WTC11 (cell line): Measurements from ENCODE around the gene ALOX12. TPM values are rescaled to one million over a fixed set of nuclear protein-coding genes. Genes with fewer than 3 reads are reported as not detected.

Experiments used
- ATAC-seq: fragments of 200-7000 bp; cut with Tn5 transposase; 2 replicates; pipeline ENCODE4 v1.10.0; 2021; ENCODE audit warnings: mild to moderate bottlenecking, moderate library complexity
- CTCF ChIA-PET: fragments of 300-600 bp; sonication (Branson Sonifier 250); formaldehyde crosslinking; loops from one replicate; lab custom pipeline; 2021; ENCODE audit warnings: antibody characterized with exemption; lab: Charles Lee
- POLR2A ChIA-PET: fragments of 350-600 bp; sonication (Branson Sonifier 250); formaldehyde crosslinking; loops from one replicate; lab custom pipeline; 2021; ENCODE audit warnings: antibody characterized with exemption; lab: Charles Lee
- DNase-seq: peaks from one replicate; pipeline ENCODE4 v3.0.0; 2021; ENCODE audit warnings: low spot score
- H3K27ac Mint-ChIP-seq: 2 replicates; pipeline ENCODE4 v1.8.0; 2021; ENCODE audit warnings: mixed read lengths
- H3K27me3 Mint-ChIP-seq: 2 replicates; pipeline ENCODE4 v1.8.0; 2021; ENCODE audit warnings: low read depth, mild to moderate bottlenecking, moderate library complexity, mixed read lengths
- H3K36me3 Mint-ChIP-seq: 2 replicates; pipeline ENCODE4 v1.8.0; 2021; ENCODE audit warnings: mixed read lengths
- H3K4me1 Mint-ChIP-seq: 2 replicates; pipeline ENCODE4 v1.8.0; 2022; ENCODE audit warnings: mixed read lengths
- H3K4me3 Mint-ChIP-seq: 2 replicates; pipeline ENCODE4 v1.8.0; 2021; ENCODE audit warnings: mild to moderate bottlenecking, moderate library complexity, mixed read lengths
- H3K9me3 Mint-ChIP-seq: 2 replicates; pipeline ENCODE4 v1.8.0; 2021; ENCODE audit warnings: mixed read lengths
- AR ChIP-seq: fragments of 250-450 bp; sonication (Bioruptor Pico); IDR thresholded peaks from 2 replicates; pipeline ENCODE4 v1.9.0; 2021; ENCODE audit warnings: mild to moderate bottlenecking
- ATF1 ChIP-seq: sonication (generic); formaldehyde crosslinking; IDR thresholded peaks from 2 replicates; pipeline ENCODE4 v1.8.1; 2023; ENCODE audit warnings: mild to moderate bottlenecking, moderate library complexity, missing genetic modification reagents
- CREB1 ChIP-seq: sonication (generic); formaldehyde crosslinking; IDR thresholded peaks from 2 replicates; pipeline ENCODE4 v1.8.0; 2023; ENCODE audit warnings: mild to moderate bottlenecking, missing genetic modification reagents
- E2F1 ChIP-seq: sonication (generic); formaldehyde crosslinking; IDR thresholded peaks from 2 replicates; pipeline ENCODE4 v1.8.0; 2022; ENCODE audit warnings: mild to moderate bottlenecking, missing genetic modification reagents
- E2F4 ChIP-seq: sonication (generic); formaldehyde crosslinking; IDR thresholded peaks from 2 replicates; pipeline ENCODE4 v1.8.1; 2022; ENCODE audit warnings: low read depth, mild to moderate bottlenecking, moderate library complexity, missing genetic modification reagents, borderline replicate concordance
- ELF4 ChIP-seq: sonication (generic); formaldehyde crosslinking; IDR thresholded peaks from 2 replicates; pipeline ENCODE4 v1.8.1; 2022; ENCODE audit warnings: low read depth, mild to moderate bottlenecking, moderate library complexity, missing genetic modification reagents
- EMX1 ChIP-seq: fragments of 250-450 bp; sonication (Bioruptor Pico); IDR thresholded peaks from 2 replicates; pipeline ENCODE4 v1.8.0; 2021; ENCODE audit warnings: mild to moderate bottlenecking
- ESRRA ChIP-seq: sonication (generic); formaldehyde crosslinking; IDR thresholded peaks from 2 replicates; pipeline ENCODE4 v1.8.1; 2022; ENCODE audit warnings: mild to moderate bottlenecking, missing genetic modification reagents, borderline replicate concordance
- HMGXB4 ChIP-seq: sonication (generic); formaldehyde crosslinking; IDR thresholded peaks from 2 replicates; pipeline ENCODE4 v1.8.1; 2023; ENCODE audit warnings: mild to moderate bottlenecking, moderate library complexity, missing genetic modification reagents
- NFE2L1 ChIP-seq: sonication (generic); formaldehyde crosslinking; IDR thresholded peaks from 2 replicates; pipeline ENCODE4 v1.8.1; 2023; ENCODE audit warnings: missing genetic modification reagents
- PRDM15 ChIP-seq: sonication (generic); formaldehyde crosslinking; IDR thresholded peaks from 2 replicates; pipeline ENCODE4 v1.8.0; 2022; ENCODE audit warnings: missing genetic modification reagents
- SMAD3 ChIP-seq: sonication (generic); formaldehyde crosslinking; IDR thresholded peaks from 2 replicates; pipeline ENCODE4 v1.8.0; 2022; ENCODE audit warnings: missing genetic modification reagents, mild to moderate bottlenecking, borderline replicate concordance
- TP53 ChIP-seq: sonication (generic); formaldehyde crosslinking; IDR thresholded peaks from 2 replicates; pipeline ENCODE4 v1.8.1; 2023; ENCODE audit warnings: mild to moderate bottlenecking, missing genetic modification reagents
- ZBTB43 ChIP-seq: sonication (generic); formaldehyde crosslinking; IDR thresholded peaks from 2 replicates; pipeline ENCODE4 v1.8.1; 2023; ENCODE audit warnings: mild to moderate bottlenecking, missing genetic modification reagents
- ZNF317 ChIP-seq: sonication (generic); formaldehyde crosslinking; IDR thresholded peaks from 2 replicates; pipeline ENCODE4 v1.8.1; 2023; ENCODE audit warnings: low read depth, mild to moderate bottlenecking, moderate library complexity, missing genetic modification reagents, borderline replicate concordance
- total RNA-seq: library from RNA; stranded (reverse); gene quantifications from 3 replicates; pipeline ENCODE4 v1.2.3, GENCODE V29; 2021

The ALOX12 gene
- total RNA-seq, 1 experiment from 2014 or later = 1.9 TPM

GRCh38 chr17:6994118-6994598 is 1.7 kb upstream of the ALOX12 start:
- ChIA-PET POLR2A (no interaction called here), CTCF (interaction anchor here (0.8 to 2.9 kb wide), 4 partner anchors 9 to 28 kb away, joined by 3 to 28 read pairs (median 15); partner anchors contain the start of gene BCL6B)
- TF ChIP-seq ATF1 (CRISPR knock-in tag) = no peak
- TF ChIP-seq CREB1 = no peak
- TF ChIP-seq NFE2L1 (CRISPR knock-in tag) = no peak
- TF ChIP-seq AR (CRISPR knock-in tag) = no peak
- no peak for TF ChIP-seq TP53 (CRISPR knock-in tag)
- TF ChIP-seq EMX1 (CRISPR knock-in tag) = no peak
- TF ChIP-seq SMAD3 (CRISPR knock-in tag) = no peak
- no peak for TF ChIP-seq ZNF317 (CRISPR knock-in tag)
- no peak for TF ChIP-seq E2F4 (CRISPR knock-in tag)
- TF ChIP-seq HMGXB4 (CRISPR knock-in tag) = no peak
- no peak for TF ChIP-seq ELF4 (CRISPR knock-in tag)
- no peak for TF ChIP-seq PRDM15 (CRISPR knock-in tag)
- TF ChIP-seq ESRRA = no peak
- no peak for TF ChIP-seq E2F1 (CRISPR knock-in tag)
- no peak for TF ChIP-seq ZBTB43
- Mint-ChIP-seq H3K4me1 (peaks cover 8% of the 10 kb centered on the region), H3K4me3 (no peak overlapping the region), H3K27me3 (peaks cover 57% of the 10 kb centered on the region), H3K9me3 (no peaks in the 10 kb centered on the region), H3K27ac (no peak overlapping the region), H3K36me3 (0 out of 2 replicates have a peak, but pooled peaks cover 5% of the 10 kb centered on the region)
- no peak for ATAC-seq
- no peak for DNase-seq
